Thyroid gland (tissue), 4 donors: ENCODE measurements around the gene DCTN5. TPM values are rescaled to one million over a fixed set of nuclear protein-coding genes. Genes with fewer than 3 reads are reported as not detected.

Experiments
- DNase-seq, 2 donors: peaks; one replicate each; pipeline ENCODE4 v3.0.0-alpha.2; 2019
- H3K27ac ChIP-seq, 3 donors: fragments of 200-600 bp; sonication (generic); 1 replicate in 2 of 3; 2 replicates in 1 of 3; pipeline ENCODE4 v1.5.1; 2016 to 2019; ENCODE audit warnings: mild to moderate bottlenecking in 1 of 3, moderate library complexity in 1 of 3
- H3K27me3 ChIP-seq: fragments of 200-600 bp; sonication (generic); one replicate; pipeline ENCODE4 v1.5.1; 2019
- H3K36me3 ChIP-seq, 2 donors: fragments of 200-600 bp; sonication (generic); one replicate each; pipeline ENCODE4 v1.5.1; 2016 to 2019
- H3K4me1 ChIP-seq, 2 donors: fragments of 200-600 bp; sonication (generic); one replicate each; pipeline ENCODE4 v1.5.1; 2017 to 2019
- H3K4me3 ChIP-seq, 3 donors: fragments of 200-600 bp; sonication (generic); replicated peaks in 1 of 3; 1 replicate in 2 of 3; 2 replicates in 1 of 3; pipeline ENCODE4 v1.5.1; 2016; ENCODE audit warnings: mild to moderate bottlenecking in 1 of 3
- H3K9me3 ChIP-seq: fragments of 200-600 bp; sonication (generic); one replicate; pipeline ENCODE4 v1.5.1; 2017
- CTCF ChIP-seq, 6 experiments: fragments of 200-600 bp in 3 of 6; fragments of 450-650 bp in 3 of 6; sonication (generic) in 3 of 6; IDR thresholded peaks; one replicate each; pipeline ENCODE4 v1.5.1; 2016 to 2019; ENCODE audit warnings: antibody characterized with exemption in 6 of 6, mild to moderate bottlenecking in 2 of 6, inconsistent platforms in 1 of 6, moderate library complexity in 1 of 6
- POLR2A ChIP-seq, 2 donors: fragments of 450-650 bp; IDR thresholded peaks; one replicate each; pipeline ENCODE4 v1.6.1; 2017; ENCODE audit warnings: antibody characterized with exemption in 2 of 2, mild to moderate bottlenecking in 2 of 2, moderate library complexity in 1 of 2
- WGBS, 2 donors: methylation state at CpG; one replicate each; pipeline ENCODE4 v1.1.5; 2017; 5-methylcytosine and 5-hydroxymethylcytosine counted together
- intact Hi-C: fragments of 100-400 bp; cut with DNase I; formaldehyde crosslinking; loops from one replicate; pipeline ENCODE4 v1.15.1; 2023
- total RNA-seq, 4 donors: library from RNA; depleted of rRNA; stranded (reverse); fragments of >200 nt; gene quantifications; one replicate each; pipeline ENCODE4 v1.2.3, GENCODE V29; 2016

DCTN5 gene
- total RNA-seq, 4 donors from 2014 or later: 24.1 to 51.1 (median 47.6) TPM

- H3K4me3 ChIP-seq: peak overlapping the region in 1 of 3 donors; percentile 38
Measured at GRCh38 chr16:23679274-23679985, 38.2 kb downstream of the DCTN5 start.

GRCh38 chr16:23679986-23680336 is 38.7 kb downstream of the DCTN5 start:
- no peaks in the 10 kb centered on the region for H3K27me3 ChIP-seq
- TF ChIP-seq POLR2A (IDR thresholded peaks at IDR 0.05) (no peak), CTCF (IDR thresholded peaks at IDR 0.05) (no peak)
- peaks cover 0 to 7% of the 10 kb centered on the region in 2 donors for H3K36me3 ChIP-seq
- no peak for DNase-seq
- no peak overlapping the region for H3K4me3 ChIP-seq
- H3K27ac ChIP-seq: no peak overlapping the region
- peaks cover 4 to 12% of the 10 kb centered on the region in 2 donors for H3K4me1 ChIP-seq
- 36 to 45% methylated on average over 6 of the region's 6 CpGs for WGBS, 2 donors
- intact Hi-C loops: no loop called here
- H3K9me3 ChIP-seq: no peaks in the 10 kb centered on the region

More at GRCh38 chr16:23679274-23679985, 38.2 kb downstream of the DCTN5 start:
- Histone ChIP-seq H3K9me3 (no peaks in the 10 kb centered on the region), H3K4me1 (peaks cover 4 to 12% of the 10 kb centered on the region in 2 donors), H3K27ac (no peak overlapping the region), H3K36me3 (peaks cover 0 to 5% of the 10 kb centered on the region in 2 donors), H3K27me3 (no peaks in the 10 kb centered on the region)
- intact Hi-C loops: no loop called here
- DNase-seq: peak in 1 of 2 donors; percentile 7
- TF ChIP-seq POLR2A (IDR thresholded peaks at IDR 0.05) (no peak), CTCF (IDR thresholded peaks at IDR 0.05) (no peak)
- 11 to 17% methylated on average over 14 to 24 of the region's 24 CpGs for WGBS, 2 donors

- 82 to 97% methylated on average over 1 of the region's 1 CpG for WGBS, 2 donors
- intact Hi-C loops: no loop called here
- no peak for DNase-seq
Measured at GRCh38 chr16:23682181-23682580, 40.9 kb downstream of the DCTN5 start.

DNA sequence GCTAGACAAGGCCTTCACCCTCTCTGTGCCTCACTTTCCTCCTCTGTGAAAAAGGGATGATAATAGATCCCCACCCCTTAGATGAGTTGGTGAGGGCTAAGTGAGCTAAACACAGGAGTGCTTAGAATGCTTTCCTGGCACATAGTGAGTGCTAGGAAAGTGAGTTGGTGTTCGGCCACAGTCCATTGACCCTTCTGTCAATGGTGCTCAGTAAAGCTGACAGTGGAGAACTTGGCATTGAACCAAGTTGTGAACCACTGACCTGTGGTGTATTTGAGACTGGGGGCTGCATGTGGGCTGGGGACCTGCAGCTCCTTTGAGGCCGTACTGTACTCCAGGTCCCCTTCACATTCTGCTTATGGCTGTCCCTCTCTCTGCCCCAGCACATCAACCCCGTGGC is 42.2 kb downstream of the DCTN5 start:
- Histone ChIP-seq H3K27me3 (no peaks in the 10 kb centered on the region), H3K27ac (no peak overlapping the region), H3K9me3 (no peaks in the 10 kb centered on the region), H3K4me1 (peaks cover 4 to 8% of the 10 kb centered on the region in 2 donors), H3K36me3 (peaks cover 20 to 21% of the 10 kb centered on the region in 2 donors), H3K4me3 (no peak overlapping the region)
- DNase-seq: no peak
- TF ChIP-seq POLR2A (IDR thresholded peaks at IDR 0.05): no peak
- TF ChIP-seq CTCF (IDR thresholded peaks at IDR 0.05): no peak
- WGBS, 2 donors: 85 to 96% methylated on average over 3 of the region's 3 CpGs
- intact Hi-C loops: no loop called here

More at GRCh38 chr16:23682181-23682580, 40.9 kb downstream of the DCTN5 start:
- TF ChIP-seq POLR2A (IDR thresholded peaks at IDR 0.05) (no peak), CTCF (IDR thresholded peaks at IDR 0.05) (no peak)
- H3K4me1 ChIP-seq: peaks cover 4 to 12% of the 10 kb centered on the region in 2 donors
- H3K27me3 ChIP-seq: no peaks in the 10 kb centered on the region
- H3K36me3 ChIP-seq: peaks cover 8 to 9% of the 10 kb centered on the region in 2 donors
- H3K9me3 ChIP-seq: no peaks in the 10 kb centered on the region
- H3K4me3 ChIP-seq: no peak overlapping the region
- H3K27ac ChIP-seq: no peak overlapping the region

DNA sequence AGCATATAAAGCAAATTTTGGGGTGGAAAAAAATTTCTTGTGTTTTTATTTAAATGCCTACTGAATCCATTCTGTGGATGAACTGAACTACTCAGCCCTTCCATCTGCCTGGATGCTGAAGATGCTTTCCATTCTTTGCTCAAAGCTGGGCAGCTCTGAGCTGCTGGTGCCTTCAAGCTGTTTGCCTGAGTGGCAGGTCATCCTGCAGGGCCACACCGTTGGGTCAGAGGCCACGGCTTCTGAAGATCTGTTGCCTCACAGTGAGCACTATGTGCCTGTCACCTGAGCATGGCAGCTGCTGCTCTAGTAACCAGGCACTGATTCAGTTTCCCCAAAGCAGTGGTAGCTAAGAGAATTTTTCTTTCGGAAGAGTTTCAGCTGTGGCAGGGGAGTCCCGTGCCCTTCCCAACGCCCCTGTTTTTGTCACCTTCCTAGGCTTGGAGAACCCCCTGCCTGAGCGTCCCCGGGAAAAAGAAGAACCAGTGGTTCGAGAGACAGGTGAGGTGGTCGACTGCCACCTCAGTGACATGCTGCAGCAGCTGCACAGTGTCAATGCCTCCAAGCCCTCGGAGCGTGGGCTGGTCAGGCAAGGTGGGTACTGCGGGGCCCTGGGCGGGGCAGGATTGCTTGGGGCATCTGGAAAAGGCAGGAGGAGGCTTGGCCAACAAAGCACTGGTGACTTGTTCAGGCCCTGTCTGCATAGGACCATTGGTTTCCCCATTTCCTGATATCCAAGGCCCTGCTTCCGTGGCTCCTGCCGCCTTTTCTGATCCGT is 46.0 kb downstream of the DCTN5 start:
- no peak for DNase-seq
- intact Hi-C loops: no loop called here
- Histone ChIP-seq H3K9me3 (no peaks in the 10 kb centered on the region), H3K4me3 (no peak overlapping the region), H3K4me1 (no peaks in the 10 kb centered on the region), H3K36me3 (peaks cover 43 to 46% of the 10 kb centered on the region in 2 donors), H3K27ac (no peak overlapping the region), H3K27me3 (no peaks in the 10 kb centered on the region)
- WGBS, 2 donors: 94 to 96% methylated on average over 16 of the region's 16 CpGs
- no peak for TF ChIP-seq POLR2A (IDR thresholded peaks at IDR 0.05)
- TF ChIP-seq CTCF (IDR thresholded peaks at IDR 0.05): no peak
